CD4-positive, alpha-beta T cell (primary cell): Measurements from ENCODE around the gene KIF26B. TPM values are rescaled to one million over a fixed set of nuclear protein-coding genes. Genes with fewer than 3 reads are reported as not detected.

Experiments used
- ATAC-seq: fragments of 200-7000 bp; cut with Tn5 transposase; one replicate; pipeline ENCODE4 v1.10.0; 2022; ENCODE audit warnings: mild to moderate bottlenecking; ENCODE audit not compliant: poor library complexity
- CTCF ChIA-PET: fragments of 350-600 bp; sonication (Branson Sonifier 250); formaldehyde crosslinking; loops from one replicate; lab custom pipeline; 2021; ENCODE audit warnings: antibody characterized with exemption, inconsistent platforms; lab: Charles Lee
- POLR2A ChIA-PET: fragments of 350-600 bp; sonication (Branson Sonifier 250); formaldehyde crosslinking; loops from one replicate; lab custom pipeline; 2021; ENCODE audit warnings: antibody characterized with exemption, inconsistent platforms; lab: Charles Lee
- DNase-seq, 14 experiments: peaks; one replicate each; pipeline ENCODE4 v3.0.0-alpha.2; 2013 to 2020; ENCODE audit warnings: mixed read lengths in 2 of 14
- H3K27ac ChIP-seq, 2 donors: one replicate each; pipeline versions ENCODE4 v1.5.1 to v1.7.0; 2013; ENCODE audit warnings: low read length in 2 of 2, low read depth in 1 of 2, mild to moderate bottlenecking in 1 of 2
- H3K27me3 ChIP-seq, 2 experiments: 1 replicate in 1 of 2; 2 replicates in 1 of 2; pipeline versions ENCODE4 v1.6.1 to v1.7.0; 2013; ENCODE audit warnings: low read length in 2 of 2, control low read depth in 1 of 2, mild to moderate bottlenecking in 1 of 2, moderate library complexity in 1 of 2; ENCODE audit not compliant: insufficient read depth in 2 of 2, control insufficient read depth in 1 of 2
- H3K36me3 ChIP-seq: one replicate; pipeline ENCODE4 v1.6.1; 2013; ENCODE audit warnings: low read length, control low read depth; ENCODE audit not compliant: insufficient read depth
- H3K4me1 ChIP-seq: one replicate; pipeline ENCODE4 v1.6.1; 2013; ENCODE audit warnings: low read length, control low read depth; ENCODE audit not compliant: insufficient read depth
- H3K4me3 ChIP-seq: one replicate; pipeline ENCODE4 v1.5.1; 2013; ENCODE audit warnings: mild to moderate bottlenecking, low read length, moderate library complexity
- H3K9me3 ChIP-seq, 2 experiments: 1 replicate in 1 of 2; 2 replicates in 1 of 2; pipeline versions ENCODE4 v1.6.1 to v1.7.0; 2013; ENCODE audit warnings: low read length in 2 of 2, mild to moderate bottlenecking in 2 of 2, control low read depth in 1 of 2, moderate library complexity in 1 of 2; ENCODE audit not compliant: control insufficient read depth in 1 of 2, insufficient read depth in 1 of 2
- H3K27ac Mint-ChIP-seq: one replicate; pipeline ENCODE4 v1.8.0; 2020; ENCODE audit warnings: mixed read lengths
- H3K27me3 Mint-ChIP-seq: one replicate; pipeline ENCODE4 v1.8.0; 2021; ENCODE audit warnings: mixed read lengths
- H3K36me3 Mint-ChIP-seq: one replicate; pipeline ENCODE4 v1.8.0; 2021; ENCODE audit warnings: low read depth, mixed read lengths
- H3K4me1 Mint-ChIP-seq: one replicate; pipeline ENCODE4 v1.8.0; 2021; ENCODE audit warnings: low read depth, mixed read lengths
- H3K4me3 Mint-ChIP-seq: one replicate; pipeline ENCODE4 v1.8.0; 2020; ENCODE audit warnings: mild to moderate bottlenecking, mixed read lengths
- H3K9me3 Mint-ChIP-seq: one replicate; pipeline ENCODE4 v1.8.0; 2020; ENCODE audit warnings: mixed read lengths
- CTCF ChIP-seq: fragments of 200-600 bp; IDR thresholded peaks from one replicate; pipeline ENCODE4 v1.8.0; 2022; ENCODE audit warnings: antibody characterized with exemption, mild to moderate bottlenecking
- intact Hi-C, 2 experiments: fragments of 100-400 bp; cut with DNase I in 1 of 2; cut with micrococcal nuclease in 1 of 2; formaldehyde crosslinking; loops; one replicate each; pipeline versions ENCODE4 v1.15.1 to v1.9.0; 2023 to 2025; cut with DNase I, micrococcal nuclease
- total RNA-seq, 174 experiments: library from RNA in 2 of 174; stranded (reverse) in 2 of 174; gene quantifications; one replicate each; pipeline ENCODE4 v1.2.3 and lab custom pipeline; 2021 to 2026

The KIF26B gene
- total RNA-seq, 2 experiments from 2014 or later = 0.03 TPM; not detected in 1

GRCh38 chr1:245520611-245521010 is 365.8 kb downstream of the KIF26B start:
- Histone ChIP-seq H3K27me3 (no peaks in the 10 kb centered on the region), H3K4me3 (no peak overlapping the region), H3K4me1 (no peaks in the 10 kb centered on the region), H3K9me3 (peaks cover 0 to 3% of the 10 kb centered on the region in 2 experiments), H3K36me3 (no peaks in the 10 kb centered on the region), H3K27ac (no peak overlapping the region)
- no peak for DNase-seq
- no peak for TF ChIP-seq CTCF
- Mint-ChIP-seq H3K27me3 (peaks cover 2% of the 10 kb centered on the region), H3K4me1 (no peaks in the 10 kb centered on the region), H3K36me3 (no peaks in the 10 kb centered on the region), H3K27ac (no peak overlapping the region), H3K9me3 (no peaks in the 10 kb centered on the region), H3K4me3 (no peak overlapping the region)
- ChIA-PET POLR2A (no interaction called here), CTCF (no interaction called here)
- intact Hi-C loops = no loop called here
- ATAC-seq = no peak

GRCh38 chr1:245526141-245526540 is 371.4 kb downstream of the KIF26B start:
- no peaks in the 10 kb centered on the region for H3K9me3 ChIP-seq
- Mint-ChIP-seq H3K4me1 (no peaks in the 10 kb centered on the region), H3K27ac (no peak overlapping the region), H3K27me3 (peaks cover 4% of the 10 kb centered on the region), H3K36me3 (no peaks in the 10 kb centered on the region), H3K9me3 (no peaks in the 10 kb centered on the region), H3K4me3 (no peak overlapping the region)
- no peak for ATAC-seq
- CTCF ChIA-PET = no interaction called here
- H3K36me3 ChIP-seq = no peaks in the 10 kb centered on the region
- TF ChIP-seq CTCF = no peak
- no peaks in the 10 kb centered on the region for H3K4me1 ChIP-seq
- no peaks in the 10 kb centered on the region for H3K27me3 ChIP-seq
- POLR2A ChIA-PET = no interaction called here
- H3K4me3 ChIP-seq = no peak overlapping the region
- intact Hi-C loops = no loop called here
- H3K27ac ChIP-seq = no peak overlapping the region
- DNase-seq = no peak

GRCh38 chr1:245528258-245528635 is 373.5 kb downstream of the KIF26B start:
- H3K4me1 Mint-ChIP-seq = no peaks in the 10 kb centered on the region
- no peaks in the 10 kb centered on the region for H3K36me3 Mint-ChIP-seq
- TF ChIP-seq CTCF = no peak
- ChIA-PET CTCF (no interaction called here), POLR2A (no interaction called here)
- Histone ChIP-seq H3K27me3 (no peaks in the 10 kb centered on the region), H3K9me3 (no peaks in the 10 kb centered on the region), H3K36me3 (no peaks in the 10 kb centered on the region), H3K27ac (no peak overlapping the region), H3K4me3 (no peak overlapping the region), H3K4me1 (no peaks in the 10 kb centered on the region)
- intact Hi-C loops = no loop called here
- ATAC-seq (no peak), DNase-seq (no peak)
- no peaks in the 10 kb centered on the region for H3K9me3 Mint-ChIP-seq
- H3K4me3 Mint-ChIP-seq = no peak overlapping the region
- H3K27me3 Mint-ChIP-seq = peaks cover 4% of the 10 kb centered on the region
- H3K27ac Mint-ChIP-seq = no peak overlapping the region
